ENCODE data around the gene PTPN9. TPM values are rescaled to one million over a fixed set of nuclear protein-coding genes. Genes with fewer than 3 reads are reported as not detected.
A peak's percentile ranks its signal among the peaks of the same experiment; 100 is the strongest.

Gene PTPN9
- total RNA-seq, 1 experiment from 2014 or later = 15.7 TPM

GRCh38 chr15:75598361-75598760 lies 19.2 kb upstream of the PTPN9 start:
- ChIA-PET CTCF (interaction anchor here (0.7 kb wide), 1 partner anchor 81 kb away, joined by 3 read pairs; no protein-coding TSS in a partner anchor), POLR2A (ENCODE audit: unreplicated experiment) (no interaction called here)
- Histone ChIP-seq H4K20me1 (ENCODE audit: low read length) (no peaks in the 10 kb centered on the region), H3K4me1 (ENCODE audit: insufficient read depth, low read length) (no peaks in the 10 kb centered on the region), H3K79me2 (ENCODE audit: low read length) (no peaks in the 10 kb centered on the region), H3F3A (ENCODE audit: low read length, unreplicated experiment) (no peaks in the 10 kb centered on the region), H3K4me3 (ENCODE audit: low read length) (no peak overlapping the region), H3K9me2 (replicated peaks; ENCODE audit: low read length) (no peaks in the 10 kb centered on the region), H2AFZ (ENCODE audit: low read length) (no peak overlapping the region), H3K27me3 (ENCODE audit: low read length) (no peaks in the 10 kb centered on the region), H3K36me3 (ENCODE audit: low read depth, low read length) (no peaks in the 10 kb centered on the region), H3K27ac (ENCODE audit: low read length) (no peak overlapping the region), H3K9me3 (ENCODE audit: low read length) (no peaks in the 10 kb centered on the region), H3K9ac (ENCODE audit: low read length) (no peak overlapping the region), H3K4me2 (ENCODE audit: low read length) (no peak overlapping the region)
- BruUV-seq (replicated peaks) = no TSS peak
- intact Hi-C loops (cut with micrococcal nuclease) = no loop called here
- ATAC-seq = no peak
- no peak for DNase-seq
- no peak for TF ChIP-seq EZH2 (IDR thresholded peaks at IDR 0.05; ENCODE audit: low read length, unreplicated experiment)
- TF ChIP-seq CTCF (conservative IDR thresholded peaks at IDR 0.05; ENCODE audit: low read depth, low read length) = no peak
- no peak for TF ChIP-seq EZH2phosphoT487 (IDR thresholded peaks at IDR 0.05; ENCODE audit: borderline replicate concordance, low read length)

GRCh38 chr15:75597667-75598341 lies 18.7 kb upstream of the PTPN9 start:
- ATAC-seq = no peak

More at GRCh38 chr15:75597667-75598341, 18.7 kb upstream of the PTPN9 start:
- no peak overlapping the region for H3K9ac ChIP-seq (ENCODE audit: low read length)
- ChIA-PET CTCF (interaction anchor here (0.7 kb wide), 1 partner anchor 81 kb away, joined by 3 read pairs; no protein-coding TSS in a partner anchor), POLR2A (ENCODE audit: unreplicated experiment) (no interaction called here)
- H3K4me3 ChIP-seq (ENCODE audit: low read length) = no peak overlapping the region
- no peak overlapping the region for H3K4me2 ChIP-seq (ENCODE audit: low read length)
- H3K9me3 ChIP-seq (ENCODE audit: low read length) = no peaks in the 10 kb centered on the region
- no peaks in the 10 kb centered on the region for H3K9me2 ChIP-seq (replicated peaks; ENCODE audit: low read length)
- no peak for DNase-seq
- no peaks in the 10 kb centered on the region for H3K79me2 ChIP-seq (ENCODE audit: low read length)
- no peaks in the 10 kb centered on the region for H4K20me1 ChIP-seq (ENCODE audit: low read length)
- H3K4me1 ChIP-seq (ENCODE audit: insufficient read depth, low read length) = no peaks in the 10 kb centered on the region
- TF ChIP-seq EZH2 (IDR thresholded peaks at IDR 0.05; ENCODE audit: low read length, unreplicated experiment) (no peak), CTCF (conservative IDR thresholded peaks at IDR 0.05; ENCODE audit: low read depth, low read length) (peak; percentile 52)
- BruUV-seq (replicated peaks) = no TSS peak
- intact Hi-C loops (cut with micrococcal nuclease) = no loop called here
- H2AFZ ChIP-seq (ENCODE audit: low read length) = no peak overlapping the region
- no peaks in the 10 kb centered on the region for H3K27me3 ChIP-seq (ENCODE audit: low read length)
- H3F3A ChIP-seq (ENCODE audit: low read length, unreplicated experiment) = no peaks in the 10 kb centered on the region
- no peak overlapping the region for H3K27ac ChIP-seq (ENCODE audit: low read length)
- H3K36me3 ChIP-seq (ENCODE audit: low read depth, low read length) = no peaks in the 10 kb centered on the region

All from PC-3 (cell line).